ENCODE results near the gene LRRC7.

Gene LRRC7

GRCh38 chr1:70143048-70143659, 575.4 kb downstream of the LRRC7 start:
- Histone ChIP-seq H3K27me3 (ENCODE audit: insufficient read depth, low read length, poor library complexity) (no peaks in the 10 kb centered on the region), H3K4me3 (ENCODE audit: low read depth in 1 of 2, low read length in 2 of 2) (no peak overlapping the region), H3K36me3 (ENCODE audit: insufficient read depth, low read length) (peaks cover 17% of the 10 kb centered on the region; the same call in 1 of the 2 replicates), H2AFZ (ENCODE audit: low read depth, low read length) (no peak overlapping the region), H3K27ac (ENCODE audit: low read length) (no peak overlapping the region), H3K79me2 (ENCODE audit: insufficient read depth, low read length) (no peaks in the 10 kb centered on the region), H3K4me1 (ENCODE audit: insufficient read depth, low read length) (no peaks in the 10 kb centered on the region), H3K9ac (ENCODE audit: low read depth, low read length) (no peak overlapping the region), H3K4me2 (ENCODE audit: insufficient read depth, low read length) (no peak overlapping the region), H4K20me1 (ENCODE audit: insufficient read depth, low read length) (no peaks in the 10 kb centered on the region), H3K9me3 (ENCODE audit: insufficient read depth, low read length, severe bottlenecking) (no peaks in the 10 kb centered on the region)
- DNase-seq (no peak), ATAC-seq (ENCODE audit: insufficient read depth, low read depth) (no peak)
- no peak for TF ChIP-seq CTCF (IDR thresholded peaks at IDR 0.05; ENCODE audit: borderline replicate concordance, extremely low read depth, low read length, poor library complexity, severe bottlenecking)
- TF ChIP-seq EZH2 (IDR thresholded peaks at IDR 0.05; ENCODE audit: borderline replicate concordance, low read depth, low read length, severe bottlenecking), result no peak

GRCh38 chr1:70146488-70146887, 578.8 kb downstream of the LRRC7 start:
- DNase-seq (no peak), ATAC-seq (ENCODE audit: insufficient read depth, low read depth) (no peak)
- no peak for TF ChIP-seq CTCF (IDR thresholded peaks at IDR 0.05; ENCODE audit: borderline replicate concordance, extremely low read depth, low read length, poor library complexity, severe bottlenecking)
- TF ChIP-seq EZH2 (IDR thresholded peaks at IDR 0.05; ENCODE audit: borderline replicate concordance, low read depth, low read length, severe bottlenecking), result no peak
- Histone ChIP-seq H2AFZ (ENCODE audit: low read depth, low read length) (no peak overlapping the region), H3K9ac (ENCODE audit: low read depth, low read length) (no peak overlapping the region), H3K4me1 (ENCODE audit: insufficient read depth, low read length) (no peaks in the 10 kb centered on the region), H3K36me3 (ENCODE audit: insufficient read depth, low read length) (peaks cover 36% of the 10 kb centered on the region; the same call in 1 of the 2 replicates), H3K4me2 (ENCODE audit: insufficient read depth, low read length) (no peak overlapping the region), H4K20me1 (ENCODE audit: insufficient read depth, low read length) (no peaks in the 10 kb centered on the region), H3K27ac (ENCODE audit: low read length) (no peak overlapping the region), H3K79me2 (ENCODE audit: insufficient read depth, low read length) (no peaks in the 10 kb centered on the region), H3K27me3 (ENCODE audit: insufficient read depth, low read length, poor library complexity) (no peaks in the 10 kb centered on the region), H3K4me3 (ENCODE audit: low read depth in 1 of 2, low read length in 2 of 2) (no peak overlapping the region), H3K9me3 (ENCODE audit: insufficient read depth, low read length, severe bottlenecking) (no peaks in the 10 kb centered on the region)

GRCh38 chr1:70150444-70150843, 582.7 kb downstream of the LRRC7 start:
- no peak for ATAC-seq (ENCODE audit: insufficient read depth, low read depth)
- DNase-seq, result no peak
- H3K36me3 ChIP-seq (ENCODE audit: insufficient read depth, low read length), result peaks cover 40% of the 10 kb centered on the region; the same call in 1 of the 2 replicates
- no peak overlapping the region for H3K4me2 ChIP-seq (ENCODE audit: insufficient read depth, low read length)
- no peak for TF ChIP-seq CTCF (IDR thresholded peaks at IDR 0.05; ENCODE audit: borderline replicate concordance, extremely low read depth, low read length, poor library complexity, severe bottlenecking)
- TF ChIP-seq EZH2 (IDR thresholded peaks at IDR 0.05; ENCODE audit: borderline replicate concordance, low read depth, low read length, severe bottlenecking), result no peak
- no peak overlapping the region for H3K27ac ChIP-seq (ENCODE audit: low read length)
- H3K4me1 ChIP-seq (ENCODE audit: insufficient read depth, low read length), result no peaks in the 10 kb centered on the region
- H2AFZ ChIP-seq (ENCODE audit: low read depth, low read length), result no peak overlapping the region
- no peaks in the 10 kb centered on the region for H3K9me3 ChIP-seq (ENCODE audit: insufficient read depth, low read length, severe bottlenecking)
- H3K4me3 ChIP-seq (ENCODE audit: low read depth in 1 of 2, low read length in 2 of 2), result no peak overlapping the region
- no peaks in the 10 kb centered on the region for H3K27me3 ChIP-seq (ENCODE audit: insufficient read depth, low read length, poor library complexity)
- H3K9ac ChIP-seq (ENCODE audit: low read depth, low read length), result no peak overlapping the region
- H3K79me2 ChIP-seq (ENCODE audit: insufficient read depth, low read length), result no peaks in the 10 kb centered on the region
- no peaks in the 10 kb centered on the region for H4K20me1 ChIP-seq (ENCODE audit: insufficient read depth, low read length)

Measured in DND-41 (cell line).